HepG2 (cell line): ENCODE results near the gene NSD2. TPM values are rescaled to one million over a fixed set of nuclear protein-coding genes. Genes with fewer than 3 reads are reported as not detected.
A peak's percentile ranks its signal among the peaks of the same experiment; 100 is the strongest.

Source experiments
- GTF2F1 ChIP-seq: fragments of 150-350 bp; IDR thresholded peaks from 2 replicates; pipeline ENCODE4 v1.6.1; 2014; ENCODE audit warnings: low read length
- JUNB ChIP-seq: sonication (generic); formaldehyde crosslinking; IDR thresholded peaks from 2 replicates; pipeline ENCODE4 v1.8.0; 2022; ENCODE audit warnings: missing genetic modification reagents, mild to moderate bottlenecking, borderline replicate concordance
- KLF11 ChIP-seq: IDR thresholded peaks from 2 replicates; pipeline ENCODE4 v1.6.1; 2016; ENCODE audit warnings: missing compliant biosample characterization
- KMT2B ChIP-seq: IDR thresholded peaks from 2 replicates; pipeline ENCODE4 v1.6.1; 2016; ENCODE audit warnings: missing genetic modification reagents, missing compliant biosample characterization
- MED13 ChIP-seq: sonication (generic); formaldehyde crosslinking; IDR thresholded peaks from 2 replicates; pipeline ENCODE4 v1.5.0; 2020; ENCODE audit warnings: missing genetic modification reagents
- MIXL1 ChIP-seq: IDR thresholded peaks from 2 replicates; pipeline ENCODE4 v1.6.1; 2016
- NR3C1 ChIP-seq: sonication (generic); formaldehyde crosslinking; IDR thresholded peaks from 2 replicates; pipeline ENCODE4 v1.4.0; 2020; ENCODE audit warnings: missing genetic modification reagents
- TMF1 ChIP-seq: sonication (generic); formaldehyde crosslinking; IDR thresholded peaks from 2 replicates; pipeline ENCODE4 v1.8.1; 2022; ENCODE audit warnings: low read depth, missing genetic modification reagents
- ZNF274 ChIP-seq: sonication (generic); formaldehyde crosslinking; IDR thresholded peaks from 2 replicates; pipeline ENCODE4 v1.5.1; 2020; ENCODE audit warnings: mild to moderate bottlenecking, missing genetic modification reagents
- ZNF788 ChIP-seq: sonication (generic); formaldehyde crosslinking; IDR thresholded peaks from 2 replicates; pipeline ENCODE4 v1.5.0; 2020; ENCODE audit warnings: mild to moderate bottlenecking, missing genetic modification reagents, borderline replicate concordance
- ZNF792 ChIP-seq: IDR thresholded peaks from 2 replicates; pipeline ENCODE4 v1.6.1; 2016
- ZSCAN20 ChIP-seq: sonication (generic); formaldehyde crosslinking; IDR thresholded peaks from 2 replicates; pipeline ENCODE4 v1.4.0; 2020; ENCODE audit warnings: missing genetic modification reagents, mild to moderate bottlenecking, borderline replicate concordance
- ZSCAN22 ChIP-seq: sonication (generic); formaldehyde crosslinking; IDR thresholded peaks from 2 replicates; pipeline ENCODE4 v1.4.0; 2020; ENCODE audit warnings: mild to moderate bottlenecking, missing genetic modification reagents
- polyA plus RNA-seq, 8 experiments: library from polyadenylated mRNA; depleted of rRNA in 3 of 8; stranded (reverse) in 7 of 8; unstranded in 1 of 8; fragments of >200 nt; fragmentation: Illumina TruSeq in 4 of 8; extraction: Trizol in 4 of 8; gene quantifications; 2 replicates each; pipeline versions ENCODE4 v1.2.1 to v1.2.3, GENCODE V29; 2011 to 2016; ENCODE audit warnings: low read depth in 4 of 8, missing spikeins in 1 of 8, mixed read lengths in 1 of 8; ENCODE audit not compliant: insufficient read depth in 1 of 8
- total RNA-seq, 5 experiments: library from RNA; depleted of rRNA; stranded (reverse); fragments of >200 nt; fragmentation: Illumina TruSeq; extraction: Trizol; gene quantifications; 2 replicates each; pipeline ENCODE4 v1.2.3, GENCODE V29; 2016; ENCODE audit warnings: low read depth in 1 of 5
- TF ChIP-seq, protein P1 (sequence below): sonication (generic); formaldehyde crosslinking; IDR thresholded peaks from 2 replicates; pipeline ENCODE4 v1.5.0; 2020; ENCODE audit warnings: mild to moderate bottlenecking, missing genetic modification reagents
- TF ChIP-seq, protein P2 (sequence below): sonication (generic); formaldehyde crosslinking; IDR thresholded peaks from 2 replicates; pipeline ENCODE4 v1.8.0; 2022; ENCODE audit warnings: mild to moderate bottlenecking, missing genetic modification reagents, moderate library complexity
- TF ChIP-seq, protein P3 (sequence below): sonication (generic); formaldehyde crosslinking; IDR thresholded peaks from 2 replicates; pipeline ENCODE4 v1.4.0; 2020; ENCODE audit warnings: missing genetic modification reagents
- TF ChIP-seq, protein P4 (sequence below): sonication (generic); formaldehyde crosslinking; IDR thresholded peaks from 2 replicates; pipeline ENCODE4 v1.5.0; 2020; ENCODE audit warnings: mild to moderate bottlenecking, missing genetic modification reagents
- TF ChIP-seq, protein P5 (sequence below): sonication (generic); formaldehyde crosslinking; IDR thresholded peaks from 2 replicates; pipeline ENCODE4 v1.4.0; 2020; ENCODE audit warnings: mild to moderate bottlenecking, missing genetic modification reagents

The NSD2 gene
- total and polyA plus RNA-seq, 2 of the 13 experiments (the other 11 are each of a cell fraction or from before 2014, with no cell fraction given): 22.0 to 65.9 TPM

DNA sequence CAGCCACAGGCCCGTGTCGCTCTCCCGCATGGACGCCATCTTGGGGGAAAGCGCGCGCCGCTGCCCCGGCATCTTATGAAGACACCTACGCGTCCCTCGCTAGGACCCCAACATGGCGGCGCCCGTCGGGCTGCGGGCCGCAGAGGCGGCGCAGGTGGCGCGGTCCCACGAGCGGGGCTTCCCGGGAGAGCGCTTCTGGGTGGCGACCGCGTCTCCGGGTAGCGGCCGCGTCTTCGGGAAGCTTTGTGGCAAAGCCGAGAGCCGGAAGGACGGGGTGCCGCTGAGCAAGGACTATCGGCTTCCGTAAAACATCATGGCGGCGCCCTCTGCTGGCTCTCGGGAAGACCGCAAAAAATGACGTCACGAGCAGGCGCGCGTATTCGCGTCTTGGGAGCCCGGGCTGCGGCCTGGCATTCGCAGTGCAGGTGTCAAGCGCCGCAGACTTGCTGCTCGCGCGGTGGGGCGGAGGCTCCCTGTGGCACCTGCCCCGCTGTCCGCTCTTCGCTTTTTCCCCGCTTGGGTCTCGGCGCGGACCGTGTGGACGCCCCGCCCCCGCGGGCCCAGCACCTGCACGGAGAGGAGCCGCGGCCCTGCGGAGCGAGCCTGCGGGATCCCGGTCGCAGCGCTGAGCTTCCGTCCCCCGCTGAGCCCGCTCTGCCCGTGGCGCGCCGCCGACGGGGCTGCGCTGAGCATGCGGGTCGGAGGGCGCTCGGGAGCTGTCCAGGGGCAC lies 137.9 kb downstream of the NSD2 start, which contains the start of gene NELFA (continued):
- TF ChIP-seq, protein P1, sequence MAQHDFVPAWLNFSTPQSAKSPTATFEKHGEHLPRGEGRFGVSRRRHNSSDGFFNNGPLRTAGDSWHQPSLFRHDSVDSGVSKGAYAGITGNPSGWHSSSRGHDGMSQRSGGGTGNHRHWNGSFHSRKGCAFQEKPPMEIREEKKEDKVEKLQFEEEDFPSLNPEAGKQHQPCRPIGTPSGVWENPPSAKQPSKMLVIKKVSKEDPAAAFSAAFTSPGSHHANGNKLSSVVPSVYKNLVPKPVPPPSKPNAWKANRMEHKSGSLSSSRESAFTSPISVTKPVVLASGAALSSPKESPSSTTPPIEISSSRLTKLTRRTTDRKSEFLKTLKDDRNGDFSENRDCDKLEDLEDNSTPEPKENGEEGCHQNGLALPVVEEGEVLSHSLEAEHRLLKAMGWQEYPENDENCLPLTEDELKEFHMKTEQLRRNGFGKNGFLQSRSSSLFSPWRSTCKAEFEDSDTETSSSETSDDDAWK: no peak
- TF ChIP-seq KMT2B (CRISPR knock-in tag): peak; percentile 77
- no peak; the same call in 1 of the 2 replicates for TF ChIP-seq JUNB (CRISPR knock-in tag)
- no peak for TF ChIP-seq MED13 (CRISPR knock-in tag)
- TF ChIP-seq, protein P2, sequence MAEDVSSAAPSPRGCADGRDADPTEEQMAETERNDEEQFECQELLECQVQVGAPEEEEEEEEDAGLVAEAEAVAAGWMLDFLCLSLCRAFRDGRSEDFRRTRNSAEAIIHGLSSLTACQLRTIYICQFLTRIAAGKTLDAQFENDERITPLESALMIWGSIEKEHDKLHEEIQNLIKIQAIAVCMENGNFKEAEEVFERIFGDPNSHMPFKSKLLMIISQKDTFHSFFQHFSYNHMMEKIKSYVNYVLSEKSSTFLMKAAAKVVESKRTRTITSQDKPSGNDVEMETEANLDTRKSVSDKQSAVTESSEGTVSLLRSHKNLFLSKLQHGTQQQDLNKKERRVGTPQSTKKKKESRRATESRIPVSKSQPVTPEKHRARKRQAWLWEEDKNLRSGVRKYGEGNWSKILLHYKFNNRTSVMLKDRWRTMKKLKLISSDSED (CRISPR knock-in tag): no peak
- no peak for TF ChIP-seq MIXL1 (CRISPR knock-in tag)
- peak; percentile 34; the same call in 1 of the 2 replicates for TF ChIP-seq ZNF792 (CRISPR knock-in tag)
- TF ChIP-seq, protein P3, sequence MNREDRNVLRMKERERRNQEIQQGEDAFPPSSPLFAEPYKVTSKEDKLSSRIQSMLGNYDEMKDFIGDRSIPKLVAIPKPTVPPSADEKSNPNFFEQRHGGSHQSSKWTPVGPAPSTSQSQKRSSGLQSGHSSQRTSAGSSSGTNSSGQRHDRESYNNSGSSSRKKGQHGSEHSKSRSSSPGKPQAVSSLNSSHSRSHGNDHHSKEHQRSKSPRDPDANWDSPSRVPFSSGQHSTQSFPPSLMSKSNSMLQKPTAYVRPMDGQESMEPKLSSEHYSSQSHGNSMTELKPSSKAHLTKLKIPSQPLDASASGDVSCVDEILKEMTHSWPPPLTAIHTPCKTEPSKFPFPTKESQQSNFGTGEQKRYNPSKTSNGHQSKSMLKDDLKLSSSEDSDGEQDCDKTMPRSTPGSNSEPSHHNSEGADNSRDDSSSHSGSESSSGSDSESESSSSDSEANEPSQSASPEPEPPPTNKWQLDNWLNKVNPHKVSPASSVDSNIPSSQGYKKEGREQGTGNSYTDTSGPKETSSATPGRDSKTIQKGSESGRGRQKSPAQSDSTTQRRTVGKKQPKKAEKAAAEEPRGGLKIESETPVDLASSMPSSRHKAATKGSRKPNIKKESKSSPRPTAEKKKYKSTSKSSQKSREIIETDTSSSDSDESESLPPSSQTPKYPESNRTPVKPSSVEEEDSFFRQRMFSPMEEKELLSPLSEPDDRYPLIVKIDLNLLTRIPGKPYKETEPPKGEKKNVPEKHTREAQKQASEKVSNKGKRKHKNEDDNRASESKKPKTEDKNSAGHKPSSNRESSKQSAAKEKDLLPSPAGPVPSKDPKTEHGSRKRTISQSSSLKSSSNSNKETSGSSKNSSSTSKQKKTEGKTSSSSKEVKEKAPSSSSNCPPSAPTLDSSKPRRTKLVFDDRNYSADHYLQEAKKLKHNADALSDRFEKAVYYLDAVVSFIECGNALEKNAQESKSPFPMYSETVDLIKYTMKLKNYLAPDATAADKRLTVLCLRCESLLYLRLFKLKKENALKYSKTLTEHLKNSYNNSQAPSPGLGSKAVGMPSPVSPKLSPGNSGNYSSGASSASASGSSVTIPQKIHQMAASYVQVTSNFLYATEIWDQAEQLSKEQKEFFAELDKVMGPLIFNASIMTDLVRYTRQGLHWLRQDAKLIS: no peak
- TF ChIP-seq ZSCAN22 (CRISPR knock-in tag): no peak
- peak; percentile 54; the same call in 1 of the 2 replicates for TF ChIP-seq ZNF274
- TF ChIP-seq, protein P4, sequence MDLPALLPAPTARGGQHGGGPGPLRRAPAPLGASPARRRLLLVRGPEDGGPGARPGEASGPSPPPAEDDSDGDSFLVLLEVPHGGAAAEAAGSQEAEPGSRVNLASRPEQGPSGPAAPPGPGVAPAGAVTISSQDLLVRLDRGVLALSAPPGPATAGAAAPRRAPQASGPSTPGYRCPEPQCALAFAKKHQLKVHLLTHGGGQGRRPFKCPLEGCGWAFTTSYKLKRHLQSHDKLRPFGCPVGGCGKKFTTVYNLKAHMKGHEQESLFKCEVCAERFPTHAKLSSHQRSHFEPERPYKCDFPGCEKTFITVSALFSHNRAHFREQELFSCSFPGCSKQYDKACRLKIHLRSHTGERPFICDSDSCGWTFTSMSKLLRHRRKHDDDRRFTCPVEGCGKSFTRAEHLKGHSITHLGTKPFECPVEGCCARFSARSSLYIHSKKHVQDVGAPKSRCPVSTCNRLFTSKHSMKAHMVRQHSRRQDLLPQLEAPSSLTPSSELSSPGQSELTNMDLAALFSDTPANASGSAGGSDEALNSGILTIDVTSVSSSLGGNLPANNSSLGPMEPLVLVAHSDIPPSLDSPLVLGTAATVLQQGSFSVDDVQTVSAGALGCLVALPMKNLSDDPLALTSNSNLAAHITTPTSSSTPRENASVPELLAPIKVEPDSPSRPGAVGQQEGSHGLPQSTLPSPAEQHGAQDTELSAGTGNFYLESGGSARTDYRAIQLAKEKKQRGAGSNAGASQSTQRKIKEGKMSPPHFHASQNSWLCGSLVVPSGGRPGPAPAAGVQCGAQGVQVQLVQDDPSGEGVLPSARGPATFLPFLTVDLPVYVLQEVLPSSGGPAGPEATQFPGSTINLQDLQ (CRISPR knock-in tag): peak; percentile 72; the same call in 1 of the 2 replicates
- no peak; the same call in 1 of the 2 replicates for TF ChIP-seq ZSCAN20 (CRISPR knock-in tag)
- TF ChIP-seq, protein P5, sequence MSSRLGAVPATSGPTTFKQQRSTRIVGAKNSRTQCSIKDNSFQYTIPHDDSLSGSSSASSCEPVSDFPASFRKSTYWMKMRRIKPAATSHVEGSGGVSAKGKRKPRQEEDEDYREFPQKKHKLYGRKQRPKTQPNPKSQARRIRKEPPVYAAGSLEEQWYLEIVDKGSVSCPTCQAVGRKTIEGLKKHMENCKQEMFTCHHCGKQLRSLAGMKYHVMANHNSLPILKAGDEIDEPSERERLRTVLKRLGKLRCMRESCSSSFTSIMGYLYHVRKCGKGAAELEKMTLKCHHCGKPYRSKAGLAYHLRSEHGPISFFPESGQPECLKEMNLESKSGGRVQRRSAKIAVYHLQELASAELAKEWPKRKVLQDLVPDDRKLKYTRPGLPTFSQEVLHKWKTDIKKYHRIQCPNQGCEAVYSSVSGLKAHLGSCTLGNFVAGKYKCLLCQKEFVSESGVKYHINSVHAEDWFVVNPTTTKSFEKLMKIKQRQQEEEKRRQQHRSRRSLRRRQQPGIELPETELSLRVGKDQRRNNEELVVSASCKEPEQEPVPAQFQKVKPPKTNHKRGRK (CRISPR knock-in tag): no peak
- TF ChIP-seq TMF1: 0 out of 2 replicates have a peak, but pooled peaks have one; percentile 67
- TF ChIP-seq KLF11: no peak
- TF ChIP-seq GTF2F1: no peak
- no peak for TF ChIP-seq ZNF788 (CRISPR knock-in tag)
- no peak for TF ChIP-seq NR3C1 (CRISPR knock-in tag)
